ENCODE measurements around the gene CTRB1.

CTRB1 gene

GRCh38 chr16:75273054-75273925, 54.5 kb downstream of the CTRB1 start:
- DNase-seq = no peak

Data from activated CD4-positive, alpha-beta T cell treated with anti-CD3 and anti-CD28 coated beads, Interleukin-2, Interleukin-6, amounts not matched to agents 100 ng/mL and 50 ng/mL, durations not matched to agents 16 hours and 8 hours (primary cell).